HepG2 (cell line): ENCODE results near the gene RFC1. TPM values are rescaled to one million over a fixed set of nuclear protein-coding genes. Genes with fewer than 3 reads are reported as not detected.
A peak's percentile ranks its signal among the peaks of the same experiment; 100 is the strongest.

ENCODE experiments used
- AHR ChIP-seq: IDR thresholded peaks from 2 replicates; pipeline ENCODE4 v1.6.1; 2018; ENCODE audit warnings: missing genetic modification reagents, missing compliant biosample characterization
- ESRRA ChIP-seq: sonication (generic); formaldehyde crosslinking; IDR thresholded peaks from 2 replicates; pipeline ENCODE4 v1.5.1; 2020; ENCODE audit warnings: mild to moderate bottlenecking, low read depth, missing genetic modification reagents
- FOXC1 ChIP-seq: sonication (generic); formaldehyde crosslinking; IDR thresholded peaks from 2 replicates; pipeline ENCODE4 v1.8.0; 2022; ENCODE audit warnings: mild to moderate bottlenecking, missing genetic modification reagents, borderline replicate concordance
- HMG20A ChIP-seq: IDR thresholded peaks from 2 replicates; pipeline ENCODE4 v1.6.1; 2016; ENCODE audit warnings: borderline replicate concordance
- KDM1A ChIP-seq: IDR thresholded peaks from 2 replicates; pipeline ENCODE4 v1.6.1; 2016; ENCODE audit warnings: missing compliant biosample characterization
- MIER2 ChIP-seq: IDR thresholded peaks from 2 replicates; pipeline ENCODE4 v1.6.1; 2016; ENCODE audit warnings: missing biosample characterization, missing genetic modification reagents
- NFYC ChIP-seq: IDR thresholded peaks from 2 replicates; pipeline ENCODE4 v1.6.1; 2016; ENCODE audit warnings: missing genetic modification reagents, missing compliant biosample characterization
- NR1H2 ChIP-seq: sonication (generic); formaldehyde crosslinking; IDR thresholded peaks from 2 replicates; pipeline ENCODE4 v1.8.1; 2022; ENCODE audit warnings: low read depth, missing genetic modification reagents, borderline replicate concordance
- PAX8 ChIP-seq: sonication (generic); formaldehyde crosslinking; IDR thresholded peaks from 2 replicates; pipeline ENCODE4 v1.8.0; 2022; ENCODE audit warnings: mild to moderate bottlenecking, missing genetic modification reagents, borderline replicate concordance
- POLR2A ChIP-seq, 2 experiments: IDR thresholded peaks; 2 replicates each; pipeline ENCODE4 v1.6.1; 2011; ENCODE audit warnings: low read depth in 2 of 2, low read length in 2 of 2, mild to moderate bottlenecking in 1 of 2, moderate library complexity in 1 of 2; ENCODE audit not compliant: insufficient read depth in 1 of 2
- SMARCC2 ChIP-seq: fragments of 450-650 bp; IDR thresholded peaks from 2 replicates; pipeline ENCODE4 v1.6.1; 2017; ENCODE audit warnings: antibody characterized with exemption, mild to moderate bottlenecking
- YEATS2 ChIP-seq: sonication (generic); formaldehyde crosslinking; IDR thresholded peaks from 2 replicates; pipeline ENCODE4 v1.4.0; 2020; ENCODE audit warnings: missing genetic modification reagents, borderline replicate concordance
- ZEB1 ChIP-seq: IDR thresholded peaks from 2 replicates; pipeline ENCODE4 v1.6.1; 2012; ENCODE audit warnings: mild to moderate bottlenecking, low read depth, inconsistent platforms; ENCODE audit not compliant: insufficient replicate concordance
- ZFP90 ChIP-seq: sonication (generic); formaldehyde crosslinking; IDR thresholded peaks from 2 replicates; pipeline ENCODE4 v1.8.0; 2022; ENCODE audit warnings: missing genetic modification reagents, mild to moderate bottlenecking, inconsistent platforms, borderline replicate concordance
- ZNF17 ChIP-seq: sonication (generic); formaldehyde crosslinking; IDR thresholded peaks from 2 replicates; pipeline ENCODE4 v1.5.0; 2020; ENCODE audit warnings: mild to moderate bottlenecking, missing genetic modification reagents
- polyA plus RNA-seq, 8 experiments: library from polyadenylated mRNA; depleted of rRNA in 3 of 8; stranded (reverse) in 7 of 8; unstranded in 1 of 8; fragments of >200 nt; fragmentation: Illumina TruSeq in 4 of 8; extraction: Trizol in 4 of 8; gene quantifications; 2 replicates each; pipeline versions ENCODE4 v1.2.1 to v1.2.3, GENCODE V29; 2011 to 2016; ENCODE audit warnings: low read depth in 4 of 8, missing spikeins in 1 of 8, mixed read lengths in 1 of 8; ENCODE audit not compliant: insufficient read depth in 1 of 8
- total RNA-seq, 5 experiments: library from RNA; depleted of rRNA; stranded (reverse); fragments of >200 nt; fragmentation: Illumina TruSeq; extraction: Trizol; gene quantifications; 2 replicates each; pipeline ENCODE4 v1.2.3, GENCODE V29; 2016; ENCODE audit warnings: low read depth in 1 of 5
- TF ChIP-seq, protein P1 (sequence below): sonication (generic); formaldehyde crosslinking; IDR thresholded peaks from 2 replicates; pipeline ENCODE4 v1.8.1; 2023; ENCODE audit warnings: mild to moderate bottlenecking, missing genetic modification reagents
- TF ChIP-seq, protein P2 (sequence below): IDR thresholded peaks from 2 replicates; pipeline ENCODE4 v1.6.1; 2018; ENCODE audit warnings: missing genetic modification reagents
- TF ChIP-seq, protein P3 (sequence below): IDR thresholded peaks from 2 replicates; pipeline ENCODE4 v1.6.1; 2016; ENCODE audit warnings: low read depth, borderline replicate concordance
- TF ChIP-seq, protein P4 (sequence below): sonication (generic); formaldehyde crosslinking; IDR thresholded peaks from 2 replicates; pipeline ENCODE4 v1.5.1; 2020; ENCODE audit warnings: mild to moderate bottlenecking, missing genetic modification reagents, moderate library complexity
- TF ChIP-seq, protein P5 (sequence below): sonication (generic); formaldehyde crosslinking; IDR thresholded peaks from 2 replicates; pipeline ENCODE4; 2020; ENCODE audit warnings: missing genetic modification reagents, mild to moderate bottlenecking, borderline replicate concordance
- TF ChIP-seq, protein P6 (sequence below): IDR thresholded peaks from 2 replicates; pipeline ENCODE4 v1.6.1; 2016; ENCODE audit warnings: missing compliant biosample characterization, missing genetic modification reagents, borderline replicate concordance

Gene RFC1
- total and polyA plus RNA-seq, 2 of the 13 experiments (the other 11 are each of a cell fraction or from before 2014, with no cell fraction given), result 15.9 to 78.8 TPM

DNA sequence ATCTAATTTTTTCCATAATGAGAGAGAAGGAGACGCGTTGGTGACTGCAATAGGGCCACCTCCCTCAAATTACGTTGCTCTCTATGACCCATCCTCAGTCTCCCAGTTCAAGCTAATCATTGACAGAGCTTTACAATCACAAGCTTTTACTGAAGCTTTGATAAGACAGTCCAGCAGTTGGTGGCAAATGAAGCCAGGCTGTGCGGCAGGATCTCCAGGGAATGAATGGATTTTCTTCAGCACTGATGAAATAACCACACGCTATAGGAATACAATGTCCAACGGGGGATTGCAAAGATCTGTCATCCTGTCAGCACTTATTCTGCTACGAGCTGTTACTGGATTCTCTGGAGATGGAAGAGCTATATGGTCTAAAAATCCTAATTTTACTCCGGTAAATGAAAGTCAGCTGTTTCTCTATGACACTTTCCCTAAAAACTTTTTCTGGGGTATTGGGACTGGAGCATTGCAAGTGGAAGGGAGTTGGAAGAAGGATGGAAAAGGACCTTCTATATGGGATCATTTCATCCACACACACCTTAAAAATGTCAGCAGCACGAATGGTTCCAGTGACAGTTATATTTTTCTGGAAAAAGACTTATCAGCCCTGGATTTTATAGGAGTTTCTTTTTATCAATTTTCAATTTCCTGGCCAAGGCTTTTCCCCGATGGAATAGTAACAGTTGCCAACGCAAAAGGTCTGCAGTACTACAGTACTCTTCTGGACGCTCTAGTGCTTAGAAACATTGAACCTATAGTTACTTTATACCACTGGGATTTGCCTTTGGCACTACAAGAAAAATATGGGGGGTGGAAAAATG is 40.8 kb upstream of the RFC1 start, which contains the start of gene KLB (continued):
- TF ChIP-seq, protein P1, sequence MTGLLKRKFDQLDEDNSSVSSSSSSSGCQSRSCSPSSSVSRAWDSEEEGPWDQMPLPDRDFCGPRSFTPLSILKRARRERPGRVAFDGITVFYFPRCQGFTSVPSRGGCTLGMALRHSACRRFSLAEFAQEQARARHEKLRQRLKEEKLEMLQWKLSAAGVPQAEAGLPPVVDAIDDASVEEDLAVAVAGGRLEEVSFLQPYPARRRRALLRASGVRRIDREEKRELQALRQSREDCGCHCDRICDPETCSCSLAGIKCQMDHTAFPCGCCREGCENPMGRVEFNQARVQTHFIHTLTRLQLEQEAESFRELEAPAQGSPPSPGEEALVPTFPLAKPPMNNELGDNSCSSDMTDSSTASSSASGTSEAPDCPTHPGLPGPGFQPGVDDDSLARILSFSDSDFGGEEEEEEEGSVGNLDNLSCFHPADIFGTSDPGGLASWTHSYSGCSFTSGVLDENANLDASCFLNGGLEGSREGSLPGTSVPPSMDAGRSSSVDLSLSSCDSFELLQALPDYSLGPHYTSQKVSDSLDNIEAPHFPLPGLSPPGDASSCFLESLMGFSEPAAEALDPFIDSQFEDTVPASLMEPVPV (CRISPR knock-in tag), result no peak
- 0 out of 2 replicates have a peak, but pooled peaks have one; percentile 8 for TF ChIP-seq NFYC (CRISPR knock-in tag)
- TF ChIP-seq FOXC1, result 0 out of 2 replicates have a peak, but pooled peaks have one; percentile 25
- TF ChIP-seq, protein P2, sequence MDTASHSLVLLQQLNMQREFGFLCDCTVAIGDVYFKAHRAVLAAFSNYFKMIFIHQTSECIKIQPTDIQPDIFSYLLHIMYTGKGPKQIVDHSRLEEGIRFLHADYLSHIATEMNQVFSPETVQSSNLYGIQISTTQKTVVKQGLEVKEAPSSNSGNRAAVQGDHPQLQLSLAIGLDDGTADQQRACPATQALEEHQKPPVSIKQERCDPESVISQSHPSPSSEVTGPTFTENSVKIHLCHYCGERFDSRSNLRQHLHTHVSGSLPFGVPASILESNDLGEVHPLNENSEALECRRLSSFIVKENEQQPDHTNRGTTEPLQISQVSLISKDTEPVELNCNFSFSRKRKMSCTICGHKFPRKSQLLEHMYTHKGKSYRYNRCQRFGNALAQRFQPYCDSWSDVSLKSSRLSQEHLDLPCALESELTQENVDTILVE (CRISPR knock-in tag), result peak; percentile 78
- TF ChIP-seq KDM1A (CRISPR knock-in tag), result no peak
- TF ChIP-seq, protein P3, sequence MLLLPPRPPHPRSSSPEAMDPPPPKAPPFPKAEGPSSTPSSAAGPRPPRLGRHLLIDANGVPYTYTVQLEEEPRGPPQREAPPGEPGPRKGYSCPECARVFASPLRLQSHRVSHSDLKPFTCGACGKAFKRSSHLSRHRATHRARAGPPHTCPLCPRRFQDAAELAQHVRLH (CRISPR knock-in tag), result no peak
- peak; percentile 54 for TF ChIP-seq ZEB1
- peak; percentile 43; the same call in 1 of the 2 replicates for TF ChIP-seq YEATS2 (CRISPR knock-in tag)
- peak; percentile 24; the same call in 1 of the 2 replicates for TF ChIP-seq ZFP90 (CRISPR knock-in tag)
- peak; percentile 98 to 100 for TF ChIP-seq POLR2A (IDR thresholded peaks at IDR 0.05; ENCODE audit: insufficient read depth in 1 of 2, low read depth in 2 of 2, low read length in 2 of 2)
- TF ChIP-seq, protein P4, sequence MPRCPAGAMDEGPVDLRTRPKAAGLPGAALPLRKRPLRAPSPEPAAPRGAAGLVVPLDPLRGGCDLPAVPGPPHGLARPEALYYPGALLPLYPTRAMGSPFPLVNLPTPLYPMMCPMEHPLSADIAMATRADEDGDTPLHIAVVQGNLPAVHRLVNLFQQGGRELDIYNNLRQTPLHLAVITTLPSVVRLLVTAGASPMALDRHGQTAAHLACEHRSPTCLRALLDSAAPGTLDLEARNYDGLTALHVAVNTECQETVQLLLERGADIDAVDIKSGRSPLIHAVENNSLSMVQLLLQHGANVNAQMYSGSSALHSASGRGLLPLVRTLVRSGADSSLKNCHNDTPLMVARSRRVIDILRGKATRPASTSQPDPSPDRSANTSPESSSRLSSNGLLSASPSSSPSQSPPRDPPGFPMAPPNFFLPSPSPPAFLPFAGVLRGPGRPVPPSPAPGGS (CRISPR knock-in tag), result no peak
- TF ChIP-seq PAX8 (CRISPR knock-in tag), result no peak
- TF ChIP-seq AHR (CRISPR knock-in tag), result no peak
- TF ChIP-seq, protein P5, sequence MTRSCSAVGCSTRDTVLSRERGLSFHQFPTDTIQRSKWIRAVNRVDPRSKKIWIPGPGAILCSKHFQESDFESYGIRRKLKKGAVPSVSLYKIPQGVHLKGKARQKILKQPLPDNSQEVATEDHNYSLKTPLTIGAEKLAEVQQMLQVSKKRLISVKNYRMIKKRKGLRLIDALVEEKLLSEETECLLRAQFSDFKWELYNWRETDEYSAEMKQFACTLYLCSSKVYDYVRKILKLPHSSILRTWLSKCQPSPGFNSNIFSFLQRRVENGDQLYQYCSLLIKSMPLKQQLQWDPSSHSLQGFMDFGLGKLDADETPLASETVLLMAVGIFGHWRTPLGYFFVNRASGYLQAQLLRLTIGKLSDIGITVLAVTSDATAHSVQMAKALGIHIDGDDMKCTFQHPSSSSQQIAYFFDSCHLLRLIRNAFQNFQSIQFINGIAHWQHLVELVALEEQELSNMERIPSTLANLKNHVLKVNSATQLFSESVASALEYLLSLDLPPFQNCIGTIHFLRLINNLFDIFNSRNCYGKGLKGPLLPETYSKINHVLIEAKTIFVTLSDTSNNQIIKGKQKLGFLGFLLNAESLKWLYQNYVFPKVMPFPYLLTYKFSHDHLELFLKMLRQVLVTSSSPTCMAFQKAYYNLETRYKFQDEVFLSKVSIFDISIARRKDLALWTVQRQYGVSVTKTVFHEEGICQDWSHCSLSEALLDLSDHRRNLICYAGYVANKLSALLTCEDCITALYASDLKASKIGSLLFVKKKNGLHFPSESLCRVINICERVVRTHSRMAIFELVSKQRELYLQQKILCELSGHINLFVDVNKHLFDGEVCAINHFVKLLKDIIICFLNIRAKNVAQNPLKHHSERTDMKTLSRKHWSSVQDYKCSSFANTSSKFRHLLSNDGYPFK, result no peak
- peak; percentile 54; the same call in 1 of the 2 replicates for TF ChIP-seq MIER2 (CRISPR knock-in tag)
- TF ChIP-seq NR1H2 (CRISPR knock-in tag), result no peak
- TF ChIP-seq SMARCC2, result no peak
- TF ChIP-seq ESRRA (CRISPR knock-in tag), result no peak; the same call in 1 of the 2 replicates
- TF ChIP-seq ZNF17 (CRISPR knock-in tag), result no peak
- TF ChIP-seq, protein P6, sequence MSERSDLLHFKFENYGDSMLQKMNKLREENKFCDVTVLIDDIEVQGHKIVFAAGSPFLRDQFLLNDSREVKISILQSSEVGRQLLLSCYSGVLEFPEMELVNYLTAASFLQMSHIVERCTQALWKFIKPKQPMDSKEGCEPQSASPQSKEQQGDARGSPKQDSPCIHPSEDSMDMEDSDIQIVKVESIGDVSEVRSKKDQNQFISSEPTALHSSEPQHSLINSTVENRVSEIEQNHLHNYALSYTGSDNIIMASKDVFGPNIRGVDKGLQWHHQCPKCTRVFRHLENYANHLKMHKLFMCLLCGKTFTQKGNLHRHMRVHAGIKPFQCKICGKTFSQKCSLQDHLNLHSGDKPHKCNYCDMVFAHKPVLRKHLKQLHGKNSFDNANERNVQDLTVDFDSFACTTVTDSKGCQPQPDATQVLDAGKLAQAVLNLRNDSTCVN (CRISPR knock-in tag), result peak; percentile 50; the same call in 1 of the 2 replicates
- peak; percentile 41; the same call in 1 of the 2 replicates for TF ChIP-seq HMG20A
